ENCODE data around the gene PLA2G4C.

The PLA2G4C gene, protein sequence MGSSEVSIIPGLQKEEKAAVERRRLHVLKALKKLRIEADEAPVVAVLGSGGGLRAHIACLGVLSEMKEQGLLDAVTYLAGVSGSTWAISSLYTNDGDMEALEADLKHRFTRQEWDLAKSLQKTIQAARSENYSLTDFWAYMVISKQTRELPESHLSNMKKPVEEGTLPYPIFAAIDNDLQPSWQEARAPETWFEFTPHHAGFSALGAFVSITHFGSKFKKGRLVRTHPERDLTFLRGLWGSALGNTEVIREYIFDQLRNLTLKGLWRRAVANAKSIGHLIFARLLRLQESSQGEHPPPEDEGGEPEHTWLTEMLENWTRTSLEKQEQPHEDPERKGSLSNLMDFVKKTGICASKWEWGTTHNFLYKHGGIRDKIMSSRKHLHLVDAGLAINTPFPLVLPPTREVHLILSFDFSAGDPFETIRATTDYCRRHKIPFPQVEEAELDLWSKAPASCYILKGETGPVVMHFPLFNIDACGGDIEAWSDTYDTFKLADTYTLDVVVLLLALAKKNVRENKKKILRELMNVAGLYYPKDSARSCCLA

DNA sequence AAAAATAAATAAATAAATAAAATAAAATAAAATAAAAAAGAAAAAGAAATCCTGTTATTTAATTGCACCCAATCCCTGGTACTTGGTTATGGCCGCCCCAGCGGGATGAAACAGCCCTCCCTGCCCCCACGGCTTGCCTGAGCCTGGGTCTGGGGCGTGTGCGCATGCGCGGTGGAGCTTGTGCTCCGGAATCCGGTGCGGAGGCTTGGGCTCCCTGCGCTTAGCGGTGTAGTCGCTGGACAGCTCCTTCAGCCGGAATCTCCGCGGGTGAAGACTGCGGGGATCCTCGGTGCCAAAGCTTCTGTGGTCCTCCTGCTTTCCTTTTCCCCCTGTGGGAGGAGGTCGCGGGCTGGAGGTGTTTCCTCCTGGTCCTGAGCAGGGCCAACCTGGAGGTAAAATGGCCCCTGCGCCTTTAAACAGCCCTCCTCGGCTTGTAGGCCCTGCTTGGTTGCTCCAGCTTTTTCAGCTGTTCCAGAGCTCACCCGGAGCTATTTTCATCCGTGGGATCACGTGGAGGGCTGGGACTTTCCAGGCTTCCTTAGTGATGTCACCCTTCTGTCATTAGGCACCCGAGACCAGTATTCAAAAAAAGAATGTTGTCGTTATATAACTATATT, at the start of gene PLA2G4C:
PLA2G4C (minus strand) TSS at position 468 of the 617 bp plus-strand sequence. CDS start 4,288 bp downstream, outside the sequence.
- DNase-seq (ENCODE audit: low read depth in 2 of 2): peak; percentile 72 to 84

DNA sequence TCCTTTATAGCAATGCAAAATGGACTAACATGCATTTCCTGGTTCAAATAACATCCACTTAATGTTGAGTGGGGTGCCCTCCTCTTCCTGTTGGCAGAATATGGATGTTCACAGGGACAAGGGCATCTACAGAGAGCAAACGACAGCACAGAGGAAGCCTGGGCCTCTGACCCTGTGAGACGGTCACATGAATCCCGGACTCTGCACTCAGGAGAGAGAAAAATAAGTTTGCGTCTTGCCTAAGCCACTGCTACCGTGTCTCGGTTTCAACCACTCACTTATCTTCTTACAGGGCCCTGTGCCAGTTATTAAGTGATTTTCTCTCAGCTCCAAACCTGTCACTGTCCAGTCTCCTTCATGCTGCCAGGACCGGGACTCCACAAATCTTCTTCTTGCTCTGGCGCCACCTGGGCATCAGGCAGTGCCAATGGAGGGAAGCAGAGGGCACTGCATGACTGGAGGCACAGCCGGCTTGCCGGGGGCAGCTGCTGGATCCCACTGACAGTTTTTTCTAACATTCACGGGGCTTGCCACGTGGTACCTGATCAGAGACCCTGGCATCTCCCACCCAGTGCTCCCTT, 47.7 kb upstream of the PLA2G4C start:
- no peak for DNase-seq (ENCODE audit: low read depth in 2 of 2)

DNA sequence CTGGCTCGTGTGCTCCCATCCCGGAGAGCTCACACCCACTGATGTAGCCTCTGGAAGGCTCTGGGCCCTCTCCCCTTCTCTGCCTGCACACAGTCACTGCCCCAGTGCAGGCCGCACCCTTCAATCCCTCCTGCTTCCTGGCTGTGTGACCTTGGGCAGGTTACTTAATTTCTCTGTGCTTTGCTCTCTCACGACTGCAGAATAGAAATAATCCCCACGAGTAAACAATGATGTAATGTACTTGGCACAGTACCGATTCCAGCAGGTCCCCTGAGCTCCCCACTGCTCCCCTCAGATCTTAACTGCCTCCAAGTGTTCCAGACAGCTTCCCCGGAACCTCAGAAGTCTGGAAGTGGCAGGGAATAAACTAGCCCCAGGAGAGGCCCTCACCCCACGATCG, 43.4 kb upstream of the PLA2G4C start:
- DNase-seq (ENCODE audit: low read depth in 2 of 2): no peak

DNA sequence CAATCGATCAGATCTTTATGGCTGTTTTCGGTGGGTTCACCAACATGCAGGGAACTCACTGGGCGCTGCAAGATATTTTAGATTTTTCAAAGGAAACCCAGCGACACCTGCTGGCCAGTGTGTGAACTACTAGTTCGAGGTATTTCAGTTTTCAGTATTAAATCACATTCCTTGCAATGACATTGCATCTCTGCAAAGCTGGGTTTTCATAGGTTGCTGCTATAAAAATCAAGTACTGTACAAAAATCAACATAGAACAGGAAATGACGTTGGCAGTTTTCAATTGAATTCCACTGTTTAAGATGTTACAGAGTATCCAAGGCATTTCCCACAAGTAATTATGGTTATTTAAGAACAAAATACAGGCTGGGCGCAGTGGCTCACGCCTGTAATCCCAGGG, 41.9 kb upstream of the PLA2G4C start:
- peak; percentile 35 to 47 for DNase-seq (ENCODE audit: low read depth in 2 of 2)

DNA sequence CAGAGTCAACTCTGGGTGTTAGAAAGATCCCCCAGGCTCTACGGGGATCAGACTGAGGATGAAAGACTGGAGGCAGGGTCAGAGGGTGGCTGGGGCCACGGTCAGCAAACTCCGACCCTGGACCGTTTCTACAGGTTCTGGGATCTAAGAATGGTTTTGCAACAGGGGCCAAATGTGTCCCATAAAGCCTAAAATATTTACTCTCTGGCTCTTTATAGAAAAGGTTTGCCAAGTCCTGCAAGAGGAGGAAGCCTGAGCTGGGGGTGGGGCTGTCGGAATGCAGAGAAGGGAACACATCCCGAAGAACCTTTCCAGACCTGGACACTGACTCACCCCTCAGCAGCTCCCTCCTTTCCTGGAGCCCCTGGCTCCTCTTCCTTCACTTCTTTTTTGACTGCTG, 38.8 kb upstream of the PLA2G4C start:
- no peak for DNase-seq (ENCODE audit: low read depth in 2 of 2)

DNA sequence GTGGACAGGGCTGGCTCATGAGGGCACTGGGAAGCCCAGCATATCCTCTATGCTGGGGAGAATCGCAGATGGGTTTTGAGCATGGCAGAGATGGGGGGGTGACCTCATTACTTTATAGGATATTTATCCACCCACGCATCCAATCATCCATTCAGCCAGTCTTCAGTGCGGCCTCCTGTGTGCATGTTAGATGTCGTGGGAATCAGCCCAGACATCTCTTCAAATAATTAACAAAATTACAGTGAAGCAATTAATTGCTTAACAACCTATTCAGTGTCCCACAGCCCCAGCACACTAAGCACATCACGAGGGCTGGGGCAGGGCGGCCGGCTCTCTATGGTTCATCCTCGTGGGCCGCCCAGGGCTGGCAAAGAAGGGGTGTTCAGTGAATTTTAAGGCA, 38.0 kb upstream of the PLA2G4C start:
- DNase-seq (ENCODE audit: low read depth in 2 of 2): no peak

DNA sequence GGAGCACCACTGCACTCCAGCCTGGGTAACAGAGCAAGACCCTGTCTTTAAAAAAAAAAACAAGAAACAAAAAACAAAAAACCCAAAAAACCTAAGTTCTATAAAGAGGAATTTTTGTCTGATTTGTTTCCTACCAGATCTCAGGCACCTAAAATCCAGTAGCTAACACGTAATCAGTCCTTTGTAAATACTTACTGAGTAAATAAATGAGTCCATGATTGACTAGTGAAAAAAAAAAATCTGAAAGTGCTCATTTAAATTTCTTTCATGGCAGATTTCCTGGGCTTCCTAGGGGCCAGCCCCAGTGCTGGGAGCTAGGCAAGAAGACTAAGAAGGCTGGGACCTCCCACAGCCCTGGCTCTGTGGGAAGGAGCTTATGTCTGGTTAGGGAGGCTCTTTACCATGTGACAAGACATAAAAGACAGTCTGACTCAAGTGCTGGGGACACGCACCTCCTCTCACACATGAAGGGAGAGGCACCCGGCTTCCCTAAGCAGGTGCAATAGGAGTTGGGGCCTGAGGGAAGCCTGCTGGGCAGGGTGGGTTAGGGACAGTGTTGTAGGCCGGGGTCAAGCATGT, 37.1 kb upstream of the PLA2G4C start:
- no peak for DNase-seq (ENCODE audit: low read depth in 2 of 2)

DNA sequence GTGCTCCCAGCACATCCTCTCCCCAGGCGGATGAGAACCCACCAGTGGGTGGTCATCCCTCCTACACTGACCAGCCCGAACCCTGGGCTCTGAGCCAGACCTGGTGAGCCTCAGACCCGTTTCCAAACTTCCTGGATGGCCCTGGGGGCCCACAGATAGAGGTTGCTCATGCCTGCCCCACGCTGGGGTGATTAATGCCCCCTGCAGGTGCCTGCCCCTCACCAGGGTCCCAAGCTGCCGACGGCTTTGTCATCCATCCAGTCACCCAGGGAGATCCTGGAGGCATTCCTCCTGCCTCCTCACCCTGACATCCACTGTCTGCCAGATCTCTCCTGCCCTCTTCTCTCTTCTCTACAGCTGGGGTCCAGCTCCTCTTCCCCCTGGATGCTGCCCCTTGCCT, 28.4 kb upstream of the PLA2G4C start:
- DNase-seq (ENCODE audit: low read depth in 2 of 2): no peak

DNA sequence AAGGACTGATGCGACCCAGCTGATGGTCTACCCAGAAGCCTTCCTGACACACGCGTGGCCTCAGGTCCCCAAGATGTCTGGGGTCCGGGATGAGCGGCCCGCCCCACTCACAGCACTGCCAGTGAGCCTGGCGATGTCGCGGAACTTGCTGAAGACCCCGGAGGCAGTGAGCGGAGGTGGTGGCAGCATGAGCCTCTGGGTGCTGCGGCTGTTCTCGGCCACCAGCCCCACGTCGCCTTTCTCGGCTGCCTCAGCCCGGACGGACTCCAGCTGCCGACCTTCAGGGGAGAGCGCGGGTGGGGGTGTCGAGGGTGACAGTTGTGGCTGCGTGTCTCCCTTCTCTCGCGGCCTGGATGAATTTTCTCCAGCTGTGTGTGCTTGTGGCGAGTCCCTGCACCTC, 26.8 kb upstream of the PLA2G4C start:
- no peak for DNase-seq (ENCODE audit: low read depth in 2 of 2)

DNA sequence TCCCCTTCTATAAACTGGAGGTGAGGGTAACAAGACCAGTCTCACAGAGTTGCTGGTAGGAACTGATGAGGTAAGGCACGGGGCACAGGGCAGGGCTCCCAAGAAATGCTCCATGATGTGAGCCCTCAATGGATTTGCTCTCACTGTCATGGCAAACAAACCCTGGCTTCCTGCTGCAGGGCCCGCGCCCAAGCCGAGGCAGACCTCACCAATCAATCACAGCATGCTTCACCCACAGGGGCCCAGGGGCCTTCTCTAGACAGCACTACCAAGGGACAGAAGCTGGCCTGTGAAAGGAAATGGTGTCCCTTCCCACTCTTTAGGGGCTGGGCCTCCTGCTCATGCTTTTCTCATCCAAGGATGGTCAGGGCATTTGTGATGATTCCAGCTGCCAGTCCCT, 25.9 kb upstream of the PLA2G4C start:
- DNase-seq (ENCODE audit: low read depth in 2 of 2): no peak

DNA sequence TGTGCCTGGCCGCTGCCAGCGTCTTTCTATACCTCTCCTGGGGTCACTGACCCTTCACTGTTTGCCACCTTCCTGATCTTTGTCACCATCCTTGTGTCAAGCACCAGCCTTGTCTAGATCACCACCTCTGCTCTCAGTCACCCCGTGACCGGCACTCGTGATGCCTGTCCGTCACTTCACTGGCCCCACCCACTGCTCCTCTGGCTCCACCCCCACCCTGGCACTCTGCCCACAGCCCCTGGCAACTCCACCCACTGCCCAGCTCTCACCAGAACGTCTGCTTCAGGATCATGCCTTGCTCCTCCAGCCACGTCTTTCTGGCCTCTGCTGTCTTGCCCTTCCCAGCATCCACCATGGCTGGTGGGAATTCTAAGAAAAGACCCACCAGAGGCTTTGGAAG, 24.8 kb upstream of the PLA2G4C start:
- peak in 1 of 2 experiments; percentile 22 for DNase-seq (ENCODE audit: low read depth in 2 of 2)

DNA sequence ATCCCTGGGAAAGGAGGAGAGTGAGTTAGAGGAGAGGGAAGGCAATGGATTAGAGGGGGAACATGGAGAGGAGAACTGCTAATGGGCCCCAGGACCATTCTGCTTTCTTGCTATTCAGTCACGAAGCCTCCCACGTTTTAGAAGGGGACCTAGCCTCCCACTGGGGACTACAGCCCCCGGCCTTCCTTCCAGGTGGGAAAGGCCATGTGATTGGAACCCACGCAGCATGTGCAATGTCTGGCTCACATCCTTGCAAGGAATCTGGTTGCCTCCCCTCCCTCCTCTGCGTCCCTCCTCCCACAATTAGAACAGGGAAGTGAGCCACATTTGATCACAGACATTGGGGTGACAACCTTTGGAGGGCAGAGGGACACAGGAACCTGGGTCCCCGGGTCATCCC, 22.5 kb upstream of the PLA2G4C start:
- DNase-seq (ENCODE audit: low read depth in 2 of 2): no peak

DNA sequence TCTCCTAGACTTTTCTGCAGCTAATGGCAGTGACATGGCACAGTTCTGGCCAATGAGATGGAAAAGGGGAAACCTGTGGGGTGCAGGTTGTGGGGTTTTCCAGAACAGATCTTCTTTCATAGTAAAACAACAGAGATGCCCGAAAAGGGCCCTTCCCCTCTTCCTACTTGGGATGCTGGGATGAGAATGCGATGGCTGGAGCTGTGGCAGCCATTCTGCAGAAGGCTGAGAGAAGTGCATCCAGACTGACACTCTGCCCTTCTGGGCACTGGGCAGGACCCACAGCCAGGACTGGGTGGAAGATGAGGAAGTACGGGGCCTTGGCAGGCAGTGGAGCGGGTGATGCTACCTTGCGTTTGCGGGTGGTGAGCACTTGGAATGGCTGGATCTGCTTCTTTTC, 16.9 kb upstream of the PLA2G4C start:
- no peak for DNase-seq (ENCODE audit: low read depth in 2 of 2)

DNA sequence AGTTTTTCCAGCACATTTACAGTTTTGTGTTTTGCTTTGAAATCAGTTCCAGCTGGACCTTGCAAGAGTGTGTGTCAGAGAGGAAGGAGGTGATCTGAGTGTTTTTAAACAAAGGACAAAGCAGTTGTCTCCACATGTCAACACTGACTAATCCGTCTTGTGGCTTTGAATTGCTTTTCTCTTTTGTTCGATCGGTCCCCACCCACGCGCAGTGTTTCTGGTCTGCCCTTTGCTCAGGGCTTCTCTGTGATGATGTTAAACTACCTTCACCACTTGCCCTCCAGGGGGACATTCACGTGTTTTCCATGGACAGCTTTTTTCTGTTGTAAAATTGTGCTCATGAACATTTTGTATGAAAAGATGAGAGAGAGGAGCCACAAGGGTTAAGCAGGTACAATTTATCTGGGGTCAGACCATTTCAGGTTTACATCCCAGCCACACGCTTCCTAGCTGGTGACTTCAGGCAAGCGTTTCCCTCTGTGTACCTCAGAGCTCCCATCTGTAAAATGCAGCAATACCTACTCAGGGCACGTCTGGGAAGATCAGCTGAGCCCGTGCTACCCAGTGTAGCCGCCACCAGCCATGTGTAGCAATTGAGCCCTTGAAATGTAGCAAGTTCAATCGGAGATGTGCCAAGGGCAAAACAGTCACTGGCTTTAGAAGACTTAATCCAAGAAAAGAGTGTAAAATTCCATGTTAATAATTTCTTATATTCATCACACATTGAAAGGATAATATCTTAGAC, 13.5 kb upstream of the PLA2G4C start:
- DNase-seq (ENCODE audit: low read depth in 2 of 2): peak in 1 of 2 experiments; percentile 22

DNA sequence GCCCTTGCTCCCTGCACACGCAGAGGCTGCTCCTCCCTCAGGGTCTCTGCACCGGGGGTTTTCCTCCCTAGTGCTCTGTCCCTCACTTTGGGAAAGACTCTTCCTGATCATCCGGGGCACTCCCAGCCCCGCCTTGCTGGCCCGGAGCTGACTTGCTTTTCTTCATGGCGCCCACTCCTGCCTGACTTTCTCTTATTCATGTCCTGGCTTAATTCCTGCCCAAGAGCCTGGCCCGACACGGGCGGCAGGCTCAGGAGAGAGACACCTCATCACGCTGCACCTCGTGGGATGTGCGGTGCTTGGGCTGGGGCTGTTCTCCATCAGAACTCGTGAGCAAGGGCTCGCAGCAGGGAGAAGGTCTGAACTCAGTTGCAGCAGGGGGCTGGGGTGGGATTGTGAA, 11.8 kb upstream of the PLA2G4C start:
- no peak for DNase-seq (ENCODE audit: low read depth in 2 of 2)

DNA sequence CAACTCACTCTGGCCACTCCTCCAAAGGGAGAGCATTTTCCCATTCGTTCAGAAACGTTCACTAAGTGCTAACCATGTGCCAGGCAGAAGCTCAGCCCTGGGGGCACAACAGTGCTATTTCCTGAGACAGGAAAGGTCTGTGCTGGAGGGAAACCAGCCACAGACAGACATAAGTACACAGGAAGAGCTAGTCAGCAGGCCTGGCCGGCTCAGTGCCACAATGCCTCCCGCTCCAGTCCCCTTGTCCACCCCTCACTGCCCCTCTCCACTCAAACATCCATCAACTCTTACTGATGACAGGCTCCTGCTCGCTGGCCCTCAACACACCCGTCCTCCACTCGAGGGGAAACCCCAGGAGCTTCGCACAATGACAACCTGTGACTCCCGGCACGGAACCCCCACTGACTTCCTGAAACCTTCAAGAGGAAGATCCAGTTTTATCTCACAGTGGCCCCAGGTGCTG, 11.3 kb upstream of the PLA2G4C start:
- no peak for DNase-seq (ENCODE audit: low read depth in 2 of 2)

DNA sequence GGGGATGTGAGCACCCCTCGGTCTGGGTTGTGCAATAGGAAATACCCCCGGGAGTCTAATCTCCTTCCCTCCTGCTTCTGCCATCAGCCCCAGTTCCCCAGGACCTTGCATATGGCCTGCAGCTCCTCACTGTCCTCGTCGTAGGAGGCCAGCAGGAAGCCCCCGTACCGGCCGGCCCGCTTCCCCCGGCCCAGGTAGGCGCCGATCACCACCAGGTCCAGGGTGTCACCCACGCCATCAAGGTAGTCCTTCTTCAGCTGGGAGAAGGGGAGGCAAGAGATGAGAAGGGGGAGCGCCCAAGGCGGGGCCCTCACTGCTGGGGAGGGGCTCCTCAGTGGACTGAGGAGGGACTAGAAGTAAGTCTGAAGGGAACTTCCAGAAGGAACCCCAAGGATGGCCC, 10.4 kb upstream of the PLA2G4C start:
- no peak for DNase-seq (ENCODE audit: low read depth in 2 of 2)

DNA sequence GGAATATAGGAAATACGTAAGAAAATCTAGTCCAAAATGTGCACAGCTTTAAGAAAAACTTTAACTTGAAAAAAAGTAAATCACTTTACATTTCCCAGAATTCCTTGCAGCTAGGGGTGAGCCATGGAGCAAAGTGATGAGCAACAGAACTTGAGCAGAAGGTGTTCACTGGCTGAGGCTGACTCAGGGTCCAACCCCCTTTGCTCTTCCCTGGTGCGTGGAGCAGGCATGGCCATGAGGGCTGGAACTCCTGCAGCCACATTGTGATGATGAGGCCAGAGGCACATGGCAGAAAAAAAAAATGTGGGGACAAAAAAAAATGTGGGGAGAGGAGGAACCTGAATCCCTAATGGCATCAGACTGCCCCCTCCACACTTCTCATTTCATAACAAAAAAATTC, 9.9 kb upstream of the PLA2G4C start:
- no peak for DNase-seq (ENCODE audit: low read depth in 2 of 2)

DNA sequence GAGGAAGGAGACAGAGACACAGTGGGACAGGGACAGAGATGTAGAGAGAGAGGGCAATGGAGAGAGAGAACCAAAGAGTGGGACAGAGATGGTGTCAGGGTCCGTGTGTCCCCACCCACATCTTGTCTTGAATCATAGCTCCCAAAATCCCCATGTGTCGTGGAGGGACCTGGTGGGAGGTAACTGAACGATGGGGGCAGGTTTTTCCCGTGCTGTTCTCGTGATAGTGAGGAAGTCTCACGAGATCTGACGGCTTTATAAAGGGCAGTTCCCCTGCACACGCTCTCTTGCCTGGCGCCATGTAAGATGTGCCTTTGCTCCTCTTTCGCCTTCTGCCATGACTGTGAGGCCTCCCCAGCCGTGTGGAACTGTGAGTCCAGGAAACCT, 7.5 kb upstream of the PLA2G4C start:
- no peak for DNase-seq (ENCODE audit: low read depth in 2 of 2)

DNA sequence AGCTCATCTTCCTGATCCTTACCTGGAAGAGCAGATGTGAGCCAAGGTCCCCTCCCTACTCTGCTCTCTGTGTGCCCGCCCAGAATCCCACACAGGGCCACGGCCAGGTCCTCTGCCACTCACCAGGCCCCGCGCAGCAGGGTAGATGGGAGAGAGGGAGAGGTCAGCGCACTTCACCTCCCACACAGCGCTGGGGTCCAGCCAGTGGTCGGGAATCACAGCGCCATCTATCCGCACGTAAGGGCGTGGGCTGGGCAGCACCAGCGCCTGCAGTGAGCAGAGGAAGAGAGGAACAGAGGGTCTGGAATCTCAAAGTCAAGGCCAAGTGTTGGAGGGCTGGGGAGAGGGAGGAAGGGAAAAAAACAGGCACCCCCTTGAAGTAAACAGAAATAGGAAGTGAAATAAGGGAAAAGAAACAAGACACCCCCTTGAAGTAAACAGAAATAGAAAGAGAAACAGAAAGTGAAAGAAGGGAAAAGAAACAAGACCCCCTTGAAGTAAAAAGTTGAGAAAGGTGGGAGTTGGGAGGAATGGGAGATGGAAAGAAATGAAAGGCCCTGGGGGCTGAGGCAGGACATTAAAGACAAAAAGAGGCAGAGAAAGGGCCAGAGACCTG, 7.0 kb upstream of the PLA2G4C start:
- no peak for DNase-seq (ENCODE audit: low read depth in 2 of 2)

Data from stimulated activated CD4-positive, alpha-beta T cell treated with anti-CD3 and anti-CD28 coated beads, Interleukin-12 subunit alpha, Interleukin-12 subunit beta, amount 100 ng/mL, for 24 hours (primary cell).